SK-N-SH treated with all-trans-retinoic acid at 6 μM for 48 hours (cell line): ENCODE measurements around the gene CAMSAP2.

Experiments used
- ESRRG ChIP-seq: fragments of 250-450 bp; sonication (Bioruptor Pico); IDR thresholded peaks from 2 replicates; pipeline ENCODE4 v1.6.1; 2021; ENCODE audit warnings: mild to moderate bottlenecking
- OSR1 ChIP-seq: fragments of 250-450 bp; sonication (Bioruptor Pico); IDR thresholded peaks from 2 replicates; pipeline ENCODE4 v1.8.0; 2022; ENCODE audit warnings: moderate library complexity, mild to moderate bottlenecking, inconsistent platforms
- PATZ1 ChIP-seq: fragments of 250-450 bp; sonication (Bioruptor Pico); IDR thresholded peaks from 2 replicates; pipeline ENCODE4 v1.8.0; 2020; ENCODE audit warnings: mild to moderate bottlenecking, moderate library complexity, borderline replicate concordance
- TOX ChIP-seq: fragments of 250-450 bp; sonication (Bioruptor Pico); IDR thresholded peaks from 2 replicates; pipeline ENCODE4 v1.8.0; 2021; ENCODE audit warnings: mild to moderate bottlenecking, moderate library complexity, borderline replicate concordance
- ZFP3 ChIP-seq: fragments of 250-450 bp; sonication (Bioruptor Pico); IDR thresholded peaks from 2 replicates; pipeline ENCODE4 v1.5.0; 2020; ENCODE audit warnings: mild to moderate bottlenecking, moderate library complexity
- ZNF565 ChIP-seq: fragments of 450-650 bp; formaldehyde crosslinking; conservative IDR thresholded peaks from 2 replicates; pipeline ENCODE4 v1.5.0; 2020; ENCODE audit warnings: low read depth, mild to moderate bottlenecking, moderate library complexity
- TF ChIP-seq, protein P1 (sequence below): fragments of 250-450 bp; sonication (Bioruptor Pico); IDR thresholded peaks from 2 replicates; pipeline ENCODE4 v1.5.1; 2020; ENCODE audit warnings: low read depth, mild to moderate bottlenecking, moderate library complexity
- TF ChIP-seq, protein P2 (sequence below): fragments of 250-450 bp; sonication (Bioruptor Pico); IDR thresholded peaks from 2 replicates; pipeline ENCODE4 v1.5.0; 2020; ENCODE audit warnings: mild to moderate bottlenecking, moderate library complexity

DNA sequence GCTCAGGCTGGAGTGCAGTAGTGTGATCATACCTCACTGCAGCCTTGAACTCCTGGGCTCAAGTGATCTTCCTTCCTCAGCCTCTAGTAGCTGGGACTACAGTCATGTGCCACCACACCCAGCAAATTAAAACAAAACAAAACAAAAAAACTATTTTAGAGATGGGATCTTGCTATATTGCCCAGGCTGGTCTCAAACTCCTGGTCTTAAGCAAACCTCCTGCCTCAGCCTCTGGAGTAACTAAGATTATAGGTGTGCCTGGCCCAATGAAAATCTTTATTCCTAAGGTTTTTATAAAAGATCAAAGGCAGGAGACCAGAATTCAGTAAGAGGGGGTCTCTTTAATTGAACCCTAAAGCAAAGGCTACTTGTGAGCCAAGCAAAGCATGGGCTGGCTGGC lies 166.1 kb downstream of the CAMSAP2 start:
- TF ChIP-seq ZFP3 (CRISPR knock-in tag) (no peak), PATZ1 (no peak), ESRRG (CRISPR knock-in tag) (no peak), TOX (CRISPR knock-in tag) (no peak), ZNF565 (CRISPR knock-in tag) (no peak), OSR1 (no peak)
- TF ChIP-seq, protein P1, sequence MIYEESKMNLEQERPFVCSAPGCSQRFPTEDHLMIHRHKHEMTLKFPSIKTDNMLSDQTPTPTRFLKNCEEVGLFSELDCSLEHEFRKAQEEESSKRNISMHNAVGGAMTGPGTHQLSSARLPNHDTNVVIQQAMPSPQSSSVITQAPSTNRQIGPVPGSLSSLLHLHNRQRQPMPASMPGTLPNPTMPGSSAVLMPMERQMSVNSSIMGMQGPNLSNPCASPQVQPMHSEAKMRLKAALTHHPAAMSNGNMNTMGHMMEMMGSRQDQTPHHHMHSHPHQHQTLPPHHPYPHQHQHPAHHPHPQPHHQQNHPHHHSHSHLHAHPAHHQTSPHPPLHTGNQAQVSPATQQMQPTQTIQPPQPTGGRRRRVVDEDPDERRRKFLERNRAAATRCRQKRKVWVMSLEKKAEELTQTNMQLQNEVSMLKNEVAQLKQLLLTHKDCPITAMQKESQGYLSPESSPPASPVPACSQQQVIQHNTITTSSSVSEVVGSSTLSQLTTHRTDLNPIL (CRISPR knock-in tag), result no peak
- TF ChIP-seq, protein P2, sequence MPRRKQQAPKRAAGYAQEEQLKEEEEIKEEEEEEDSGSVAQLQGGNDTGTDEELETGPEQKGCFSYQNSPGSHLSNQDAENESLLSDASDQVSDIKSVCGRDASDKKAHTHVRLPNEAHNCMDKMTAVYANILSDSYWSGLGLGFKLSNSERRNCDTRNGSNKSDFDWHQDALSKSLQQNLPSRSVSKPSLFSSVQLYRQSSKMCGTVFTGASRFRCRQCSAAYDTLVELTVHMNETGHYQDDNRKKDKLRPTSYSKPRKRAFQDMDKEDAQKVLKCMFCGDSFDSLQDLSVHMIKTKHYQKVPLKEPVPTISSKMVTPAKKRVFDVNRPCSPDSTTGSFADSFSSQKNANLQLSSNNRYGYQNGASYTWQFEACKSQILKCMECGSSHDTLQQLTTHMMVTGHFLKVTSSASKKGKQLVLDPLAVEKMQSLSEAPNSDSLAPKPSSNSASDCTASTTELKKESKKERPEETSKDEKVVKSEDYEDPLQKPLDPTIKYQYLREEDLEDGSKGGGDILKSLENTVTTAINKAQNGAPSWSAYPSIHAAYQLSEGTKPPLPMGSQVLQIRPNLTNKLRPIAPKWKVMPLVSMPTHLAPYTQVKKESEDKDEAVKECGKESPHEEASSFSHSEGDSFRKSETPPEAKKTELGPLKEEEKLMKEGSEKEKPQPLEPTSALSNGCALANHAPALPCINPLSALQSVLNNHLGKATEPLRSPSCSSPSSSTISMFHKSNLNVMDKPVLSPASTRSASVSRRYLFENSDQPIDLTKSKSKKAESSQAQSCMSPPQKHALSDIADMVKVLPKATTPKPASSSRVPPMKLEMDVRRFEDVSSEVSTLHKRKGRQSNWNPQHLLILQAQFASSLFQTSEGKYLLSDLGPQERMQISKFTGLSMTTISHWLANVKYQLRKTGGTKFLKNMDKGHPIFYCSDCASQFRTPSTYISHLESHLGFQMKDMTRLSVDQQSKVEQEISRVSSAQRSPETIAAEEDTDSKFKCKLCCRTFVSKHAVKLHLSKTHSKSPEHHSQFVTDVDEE (CRISPR knock-in tag), result no peak
